PC-9 (cell line): Measurements from ENCODE around the gene PAK2.

Experiments
- EZH2 ChIP-seq: fragments of 200-600 bp; sonication (generic); IDR thresholded peaks from 2 replicates; pipeline ENCODE4 v1.8.0; 2017; ENCODE audit warnings: antibody characterized with exemption, low read depth
- TF ChIP-seq, protein P1 (sequence below): fragments of 200-600 bp; sonication (generic); conservative IDR thresholded peaks from 2 replicates; pipeline ENCODE4 v1.6.1; 2017; ENCODE audit warnings: mixed run types, antibody characterized with exemption, mild to moderate bottlenecking, moderate library complexity

DNA sequence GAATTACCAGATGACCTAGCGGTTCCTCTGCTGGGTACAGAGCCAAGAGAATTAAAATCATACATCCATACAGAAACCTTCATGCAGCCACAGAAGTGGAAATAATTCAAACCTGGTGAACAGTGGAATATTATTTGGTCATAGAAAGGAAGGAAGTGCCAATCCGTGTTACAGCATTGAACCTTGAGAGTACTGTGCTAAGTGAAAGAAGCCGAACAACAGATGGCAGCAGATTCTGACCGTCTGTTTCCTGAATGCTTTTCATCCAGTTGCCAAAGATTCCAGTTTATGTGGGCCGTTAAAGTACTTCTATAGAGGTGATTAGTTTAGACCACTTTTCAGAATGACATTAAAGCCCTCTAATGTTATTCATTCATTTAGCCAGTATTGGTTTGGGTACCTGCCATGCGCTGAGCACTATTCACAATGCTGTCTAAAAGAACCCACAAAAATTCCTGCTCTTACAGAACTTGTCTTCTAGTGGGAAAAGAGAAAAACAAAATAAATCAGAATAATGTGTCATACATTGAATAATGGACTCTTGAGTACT lies 82.2 kb downstream of the PAK2 start:
- TF ChIP-seq, protein P1, sequence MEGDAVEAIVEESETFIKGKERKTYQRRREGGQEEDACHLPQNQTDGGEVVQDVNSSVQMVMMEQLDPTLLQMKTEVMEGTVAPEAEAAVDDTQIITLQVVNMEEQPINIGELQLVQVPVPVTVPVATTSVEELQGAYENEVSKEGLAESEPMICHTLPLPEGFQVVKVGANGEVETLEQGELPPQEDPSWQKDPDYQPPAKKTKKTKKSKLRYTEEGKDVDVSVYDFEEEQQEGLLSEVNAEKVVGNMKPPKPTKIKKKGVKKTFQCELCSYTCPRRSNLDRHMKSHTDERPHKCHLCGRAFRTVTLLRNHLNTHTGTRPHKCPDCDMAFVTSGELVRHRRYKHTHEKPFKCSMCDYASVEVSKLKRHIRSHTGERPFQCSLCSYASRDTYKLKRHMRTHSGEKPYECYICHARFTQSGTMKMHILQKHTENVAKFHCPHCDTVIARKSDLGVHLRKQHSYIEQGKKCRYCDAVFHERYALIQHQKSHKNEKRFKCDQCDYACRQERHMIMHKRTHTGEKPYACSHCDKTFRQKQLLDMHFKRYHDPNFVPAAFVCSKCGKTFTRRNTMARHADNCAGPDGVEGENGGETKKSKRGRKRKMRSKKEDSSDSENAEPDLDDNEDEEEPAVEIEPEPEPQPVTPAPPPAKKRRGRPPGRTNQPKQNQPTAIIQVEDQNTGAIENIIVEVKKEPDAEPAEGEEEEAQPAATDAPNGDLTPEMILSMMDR: no peak
- TF ChIP-seq EZH2: no peak
